Stimulated activated CD4-positive, alpha-beta T cell treated with anti-CD3 and anti-CD28 coated beads, Interleukin-4, amount 100 ng/mL, for 24 hours (primary cell): ENCODE results near the gene ENO1.
"Not testable (repeated sequence)": the region's sequence is repeated elsewhere in the genome, so short reads cannot be mapped to it uniquely, and the experiment has no call there.

ENCODE experiments used
- DNase-seq: peaks from one replicate; pipeline ENCODE4 v3.0.0-alpha.2; 2020

Gene ENO1

GRCh38 chr1:8878448-8878697 is at the start of gene ENO1:
Gene ENO1 (minus strand): TSS chr1:8878686. CDS start chr1:8874908, 3,778 bp downstream.
- DNase-seq, result no peak

- DNase-seq, result no peak
These were observed 48.5 kb upstream of the ENO1 start for GRCh38 chr1:8926707-8927694.

- DNase-seq, result no peak
These were observed 47.5 kb upstream of the ENO1 start for GRCh38 chr1:8925960-8926359.

GRCh38 chr1:8925406-8925805 is 46.9 kb upstream of the ENO1 start:
- DNase-seq, result no peak

- DNase-seq, result no peak
These were observed 44.5 kb upstream of the ENO1 start for GRCh38 chr1:8922962-8923361.

GRCh38 chr1:8917536-8917935 is 39.0 kb upstream of the ENO1 start:
- DNase-seq, result not testable (repeated sequence)

- DNase-seq, result no peak
These were observed 37.0 kb upstream of the ENO1 start for GRCh38 chr1:8915446-8915845.

- no peak for DNase-seq
These were observed 36.0 kb upstream of the ENO1 start for GRCh38 chr1:8914466-8914865.

- no peak for DNase-seq
These were observed 35.0 kb upstream of the ENO1 start for GRCh38 chr1:8913457-8913856.

- no peak for DNase-seq
These were observed 33.2 kb upstream of the ENO1 start for GRCh38 chr1:8911416-8912309.

GRCh38 chr1:8910914-8911313 is 32.4 kb upstream of the ENO1 start:
- no peak for DNase-seq

GRCh38 chr1:8910331-8910730 is 31.8 kb upstream of the ENO1 start:
- DNase-seq, result no peak

GRCh38 chr1:8908388-8909151 is 30.1 kb upstream of the ENO1 start:
- no peak for DNase-seq

GRCh38 chr1:8905582-8906191 is 27.2 kb upstream of the ENO1 start:
- no peak for DNase-seq

- DNase-seq, result no peak
These were observed 25.6 kb upstream of the ENO1 start for GRCh38 chr1:8903908-8904650.

- peak; percentile 23 for DNase-seq
These were observed 24.9 kb upstream of the ENO1 start for GRCh38 chr1:8903410-8903809.

- DNase-seq, result no peak
These were observed 24.3 kb upstream of the ENO1 start for GRCh38 chr1:8902765-8903164.

GRCh38 chr1:8900684-8901083 is 22.2 kb upstream of the ENO1 start:
- DNase-seq, result not testable (repeated sequence)

- DNase-seq, result no peak
These were observed 20.6 kb upstream of the ENO1 start for GRCh38 chr1:8899046-8899445.

- DNase-seq, result not testable (repeated sequence)
These were observed 19.9 kb upstream of the ENO1 start for GRCh38 chr1:8898418-8898817.

- DNase-seq, result not testable (repeated sequence)
These were observed 19.0 kb upstream of the ENO1 start for GRCh38 chr1:8897505-8897904.

- DNase-seq, result not testable (repeated sequence)
These were observed 18.3 kb upstream of the ENO1 start for GRCh38 chr1:8896775-8897174.
